Measurements from ENCODE around the gene SPDYE2.
"Not testable (repeated sequence)": the region's sequence is repeated elsewhere in the genome, so short reads cannot be mapped to it uniquely, and the experiment has no call there.

Gene SPDYE2

DNA sequence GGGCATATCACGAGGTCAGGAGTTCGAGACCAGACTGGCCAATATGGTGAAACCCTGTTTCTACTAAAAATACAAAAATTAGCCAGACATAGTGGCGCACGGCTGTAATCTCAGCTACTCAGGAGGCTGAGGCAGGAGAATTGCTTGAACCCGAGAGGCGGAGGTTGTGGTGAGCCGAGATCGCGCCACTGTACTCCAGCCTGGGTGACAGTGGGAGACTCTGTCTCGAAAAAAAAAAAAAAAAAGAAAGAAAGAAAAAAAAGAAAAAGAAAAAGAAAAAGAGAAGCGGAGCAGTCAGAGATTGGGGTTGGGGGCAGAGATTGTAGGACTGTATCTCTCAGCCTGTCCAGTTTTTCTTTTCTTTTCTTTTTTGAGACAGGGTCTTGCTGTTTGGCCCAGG, 8.3 kb upstream of the SPDYE2 start:
- H4K91ac ChIP-seq (ENCODE audit: low read depth, low read length); H3K4me1 ChIP-seq (ENCODE audit: control insufficient read depth in 1 of 2, insufficient read depth in 2 of 2, low read length in 2 of 2); H3K27ac ChIP-seq (ENCODE audit: low read depth, low read length); H3K14ac ChIP-seq (ENCODE audit: low read length); H2AK5ac ChIP-seq (ENCODE audit: low read length); H3K36me3 ChIP-seq (ENCODE audit: control insufficient read depth in 1 of 2, insufficient read depth in 2 of 2, low read length in 2 of 2); H3K79me2 ChIP-seq (ENCODE audit: control insufficient read depth, insufficient read depth, low read length, poor library complexity); H2BK120ac ChIP-seq (ENCODE audit: insufficient read depth, low read length, poor library complexity); H3K23ac ChIP-seq (ENCODE audit: low read length); H3K27me3 ChIP-seq (ENCODE audit: insufficient read depth, low read length); H3K79me1 ChIP-seq (ENCODE audit: low read length); H3K4me3 ChIP-seq (ENCODE audit: low read depth, low read length); H2BK5ac ChIP-seq (ENCODE audit: low read depth, low read length, poor library complexity); H4K8ac ChIP-seq (ENCODE audit: low read depth, low read length); H3K4me2 ChIP-seq (ENCODE audit: low read length); H4K12ac ChIP-seq (ENCODE audit: low read depth, low read length); H2AFZ ChIP-seq (ENCODE audit: insufficient read depth, low read length, poor library complexity); DNase-seq; H3K9ac ChIP-seq (ENCODE audit: low read length); H3K4ac ChIP-seq (ENCODE audit: low read depth, low read length); H3K9me3 ChIP-seq (ENCODE audit: insufficient read depth, low read depth, low read length); H3K18ac ChIP-seq (ENCODE audit: low read length); H2BK12ac ChIP-seq (ENCODE audit: low read length): not testable (repeated sequence)
- no CpG with 5 or more reads among the region's 11 CpGs for WGBS (ENCODE audit: extremely low coverage, insufficient coverage, insufficient read length)

DNA sequence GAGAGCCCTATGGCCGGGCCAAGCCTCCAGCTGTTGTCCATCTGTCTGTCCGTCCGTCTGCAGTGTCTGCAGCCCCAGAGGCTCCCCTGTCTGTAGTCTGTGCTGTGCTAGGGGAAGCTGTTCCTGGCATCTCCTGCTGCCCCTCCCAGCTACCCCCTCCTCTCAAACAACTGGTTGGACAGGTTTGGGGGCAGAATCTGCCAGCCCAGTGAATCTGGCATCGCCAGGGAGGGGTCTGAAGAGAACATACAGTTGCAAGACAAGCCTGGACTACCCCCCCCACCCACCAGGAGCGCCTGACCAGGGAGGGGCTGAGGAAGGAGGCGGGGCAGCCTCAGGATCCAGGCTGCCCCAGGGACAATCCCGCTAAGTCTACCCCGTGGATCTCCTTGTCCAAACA, 7.4 kb upstream of the SPDYE2 start, which contains the start of gene UPK3BL2:
TSS of gene UPK3BL2 (minus strand) at position 101 of the 400 bp plus-strand sequence. CDS start at position 41, 60 bp downstream.
- not testable (repeated sequence) for H3K18ac ChIP-seq (ENCODE audit: low read length); H3K4me3 ChIP-seq (ENCODE audit: low read depth, low read length); H3K4ac ChIP-seq (ENCODE audit: low read depth, low read length); H4K12ac ChIP-seq (ENCODE audit: low read depth, low read length); H2BK120ac ChIP-seq (ENCODE audit: insufficient read depth, low read length, poor library complexity); H3K14ac ChIP-seq (ENCODE audit: low read length); H2AK5ac ChIP-seq (ENCODE audit: low read length); H3K4me2 ChIP-seq (ENCODE audit: low read length); H4K8ac ChIP-seq (ENCODE audit: low read depth, low read length); H2AFZ ChIP-seq (ENCODE audit: insufficient read depth, low read length, poor library complexity); DNase-seq; H3K27me3 ChIP-seq (ENCODE audit: insufficient read depth, low read length); H3K36me3 ChIP-seq (ENCODE audit: control insufficient read depth in 1 of 2, insufficient read depth in 2 of 2, low read length in 2 of 2); H3K27ac ChIP-seq (ENCODE audit: low read depth, low read length); H3K23ac ChIP-seq (ENCODE audit: low read length); H2BK12ac ChIP-seq (ENCODE audit: low read length); H3K79me1 ChIP-seq (ENCODE audit: low read length); H2BK5ac ChIP-seq (ENCODE audit: low read depth, low read length, poor library complexity); H4K91ac ChIP-seq (ENCODE audit: low read depth, low read length); H3K79me2 ChIP-seq (ENCODE audit: control insufficient read depth, insufficient read depth, low read length, poor library complexity); H3K9me3 ChIP-seq (ENCODE audit: insufficient read depth, low read depth, low read length); H3K9ac ChIP-seq (ENCODE audit: low read length); H3K4me1 ChIP-seq (ENCODE audit: control insufficient read depth in 1 of 2, insufficient read depth in 2 of 2, low read length in 2 of 2)
- WGBS (ENCODE audit: extremely low coverage, insufficient coverage, insufficient read length) = no CpG with 5 or more reads among the region's 8 CpGs

DNA sequence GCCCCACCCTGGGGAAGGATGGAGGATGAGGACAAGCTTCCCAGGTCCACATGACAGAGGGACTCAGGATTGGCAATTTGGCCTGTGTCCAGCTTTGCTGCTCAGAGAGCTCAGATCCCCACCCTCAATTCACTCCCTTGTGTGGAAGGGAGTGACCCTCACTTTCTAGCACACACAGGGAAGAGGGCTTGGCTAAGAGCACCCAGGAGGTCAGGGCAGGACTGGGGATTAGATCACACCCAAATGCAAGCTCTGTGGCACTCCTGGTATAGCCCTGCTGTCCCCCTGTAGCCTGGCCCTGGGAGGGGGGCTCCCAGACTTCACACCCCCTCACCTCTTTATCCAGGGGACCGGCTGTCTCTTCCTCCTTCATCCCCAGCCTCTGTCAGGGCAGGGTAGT, 6.7 kb upstream of the SPDYE2 start:
- not testable (repeated sequence) for H3K27ac ChIP-seq (ENCODE audit: low read depth, low read length); H2AFZ ChIP-seq (ENCODE audit: insufficient read depth, low read length, poor library complexity); DNase-seq; H3K4ac ChIP-seq (ENCODE audit: low read depth, low read length); H2BK120ac ChIP-seq (ENCODE audit: insufficient read depth, low read length, poor library complexity); H4K8ac ChIP-seq (ENCODE audit: low read depth, low read length); H4K12ac ChIP-seq (ENCODE audit: low read depth, low read length); H3K79me1 ChIP-seq (ENCODE audit: low read length); H3K27me3 ChIP-seq (ENCODE audit: insufficient read depth, low read length); H2BK5ac ChIP-seq (ENCODE audit: low read depth, low read length, poor library complexity); H3K9ac ChIP-seq (ENCODE audit: low read length); H3K79me2 ChIP-seq (ENCODE audit: control insufficient read depth, insufficient read depth, low read length, poor library complexity); H2BK12ac ChIP-seq (ENCODE audit: low read length); H3K23ac ChIP-seq (ENCODE audit: low read length); H3K14ac ChIP-seq (ENCODE audit: low read length); H3K9me3 ChIP-seq (ENCODE audit: insufficient read depth, low read depth, low read length); H3K4me2 ChIP-seq (ENCODE audit: low read length); H3K18ac ChIP-seq (ENCODE audit: low read length); H3K4me3 ChIP-seq (ENCODE audit: low read depth, low read length); H4K91ac ChIP-seq (ENCODE audit: low read depth, low read length); H3K36me3 ChIP-seq (ENCODE audit: control insufficient read depth in 1 of 2, insufficient read depth in 2 of 2, low read length in 2 of 2); H2AK5ac ChIP-seq (ENCODE audit: low read length); H3K4me1 ChIP-seq (ENCODE audit: control insufficient read depth in 1 of 2, insufficient read depth in 2 of 2, low read length in 2 of 2)
- no CpG with 5 or more reads among the region's 1 CpG for WGBS (ENCODE audit: extremely low coverage, insufficient coverage, insufficient read length)

DNA sequence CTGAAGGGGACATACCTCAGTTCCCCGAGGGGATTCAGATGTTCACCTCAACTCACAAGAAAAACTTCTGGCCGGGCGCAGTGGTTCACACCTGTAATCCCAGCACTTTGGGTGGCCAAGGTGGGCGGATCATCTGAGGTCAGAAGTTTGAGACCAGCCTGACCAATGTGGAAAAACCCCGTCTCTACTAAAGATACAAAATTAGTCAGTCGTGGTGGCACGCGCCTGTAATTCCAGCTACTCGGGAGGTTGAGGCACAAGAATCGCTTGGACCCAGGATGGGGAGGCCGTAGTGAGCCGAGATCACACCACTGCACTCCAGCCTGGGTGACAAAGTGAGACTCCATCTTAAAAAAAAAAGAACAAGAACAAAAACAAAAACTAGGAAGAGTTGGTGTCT, 5.7 kb upstream of the SPDYE2 start:
- not testable (repeated sequence) for H3K4me2 ChIP-seq (ENCODE audit: low read length); H2AK5ac ChIP-seq (ENCODE audit: low read length); H3K4me3 ChIP-seq (ENCODE audit: low read depth, low read length); H2AFZ ChIP-seq (ENCODE audit: insufficient read depth, low read length, poor library complexity); H3K18ac ChIP-seq (ENCODE audit: low read length); H3K9me3 ChIP-seq (ENCODE audit: insufficient read depth, low read depth, low read length); H2BK120ac ChIP-seq (ENCODE audit: insufficient read depth, low read length, poor library complexity); H4K12ac ChIP-seq (ENCODE audit: low read depth, low read length); H3K4ac ChIP-seq (ENCODE audit: low read depth, low read length); H3K27me3 ChIP-seq (ENCODE audit: insufficient read depth, low read length); H2BK5ac ChIP-seq (ENCODE audit: low read depth, low read length, poor library complexity); H3K79me2 ChIP-seq (ENCODE audit: control insufficient read depth, insufficient read depth, low read length, poor library complexity); H3K36me3 ChIP-seq (ENCODE audit: control insufficient read depth in 1 of 2, insufficient read depth in 2 of 2, low read length in 2 of 2); H4K91ac ChIP-seq (ENCODE audit: low read depth, low read length); H4K8ac ChIP-seq (ENCODE audit: low read depth, low read length); H3K23ac ChIP-seq (ENCODE audit: low read length); H3K4me1 ChIP-seq (ENCODE audit: control insufficient read depth in 1 of 2, insufficient read depth in 2 of 2, low read length in 2 of 2); DNase-seq; H3K14ac ChIP-seq (ENCODE audit: low read length); H3K9ac ChIP-seq (ENCODE audit: low read length); H3K27ac ChIP-seq (ENCODE audit: low read depth, low read length); H2BK12ac ChIP-seq (ENCODE audit: low read length); H3K79me1 ChIP-seq (ENCODE audit: low read length)
- WGBS (ENCODE audit: extremely low coverage, insufficient coverage, insufficient read length) = no CpG with 5 or more reads among the region's 12 CpGs

All from trophoblast cell (in vitro differentiated cells and primary cell).